ENCODE measurements around the gene SRPK3.

The SRPK3 gene

GRCh38 chrX:153789654-153790053 lies 8.8 kb downstream of the SRPK3 start:
- no peak for DNase-seq

DNA sequence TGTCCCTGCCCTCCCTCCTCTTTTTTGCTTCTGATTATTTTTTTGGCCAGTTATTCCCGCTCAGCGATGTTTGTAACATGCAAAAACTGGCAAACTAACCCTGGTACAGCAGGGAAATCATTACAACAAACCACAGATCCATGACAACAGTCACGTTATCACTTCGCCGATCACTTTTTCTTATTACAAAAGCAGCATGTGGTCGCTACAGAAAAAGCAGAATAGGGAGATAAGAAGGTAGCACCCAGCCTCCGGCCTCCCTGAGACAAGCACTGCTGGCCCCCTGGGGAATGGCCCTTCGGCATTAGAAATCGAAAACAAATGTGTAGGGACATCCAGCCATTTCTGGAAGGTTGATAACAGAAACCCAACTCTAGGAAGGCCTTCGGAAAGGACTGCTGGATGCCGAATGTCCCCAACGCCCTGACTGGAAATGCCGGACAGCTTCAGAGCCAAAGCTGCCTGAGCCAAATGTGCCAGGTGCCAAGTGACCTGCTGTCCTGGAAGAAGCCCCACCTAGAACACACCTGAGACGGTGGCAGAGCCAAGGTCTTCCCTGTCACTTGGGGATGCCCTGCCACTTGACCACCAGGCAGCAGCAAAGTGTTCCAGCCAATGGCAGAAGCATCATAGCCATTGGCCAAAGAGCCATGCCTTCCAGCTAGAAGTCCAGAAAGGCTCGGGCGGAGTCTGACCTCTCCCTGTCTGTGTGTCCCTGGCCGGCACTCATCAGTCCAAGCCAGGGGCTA lies 10.4 kb downstream of the SRPK3 start:
- DNase-seq: no peak

DNA sequence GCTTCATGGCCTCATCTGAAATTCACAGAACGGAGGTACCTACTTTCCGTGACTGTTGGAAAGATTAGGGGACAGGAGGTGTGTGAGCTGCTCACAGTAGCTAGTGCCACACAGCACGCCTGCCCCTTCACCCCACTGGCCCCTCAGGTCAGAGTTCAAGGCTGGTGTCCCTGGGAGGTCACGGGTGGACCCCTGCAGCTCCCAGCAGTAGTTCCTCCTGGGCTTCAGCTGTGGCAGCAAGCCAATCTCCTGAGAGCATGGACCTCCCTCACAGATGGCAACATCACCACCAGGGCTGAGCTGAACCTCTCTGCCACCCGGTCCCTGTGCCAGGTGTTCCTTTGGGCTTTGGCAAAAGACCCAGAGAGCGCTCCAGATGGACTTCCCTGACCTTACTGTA lies 11.5 kb downstream of the SRPK3 start:
- DNase-seq: no peak

DNA sequence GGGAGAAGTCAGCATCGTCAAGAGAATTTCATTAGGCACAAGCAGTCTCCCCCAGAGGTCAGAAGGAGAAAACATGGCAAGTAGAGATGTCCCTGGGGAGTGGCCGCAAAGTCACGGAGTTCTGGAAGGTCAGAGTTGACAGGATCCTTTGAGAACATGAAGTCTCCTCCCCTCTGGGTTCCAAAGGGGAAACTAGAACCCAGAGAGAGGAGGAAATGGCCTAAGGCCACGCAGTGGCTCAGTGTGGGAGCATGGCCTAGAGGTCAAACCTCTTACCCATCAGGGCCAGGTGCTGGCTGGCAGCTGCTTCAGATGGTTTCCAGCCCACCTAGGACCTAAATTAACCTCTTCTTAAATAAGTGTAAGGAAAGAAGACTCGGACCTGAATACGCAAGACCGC lies 12.4 kb downstream of the SRPK3 start:
- DNase-seq: no peak

GRCh38 chrX:153794018-153794896 lies 13.4 kb downstream of the SRPK3 start, which contains the start of the genes IDH3G and SSR4:
Gene IDH3G, minus strand, starts transcription at chrX:153794375. Its CDS starts 49 bp downstream, at chrX:153794326.
Gene SSR4, plus strand, starts transcription at chrX:153794668. Its CDS starts 20 bp downstream, at chrX:153794688.
- peak; percentile 87 for DNase-seq

GRCh38 chrX:153794897-153795816 lies 14.3 kb downstream of the SRPK3 start:
- DNase-seq: no peak

DNA sequence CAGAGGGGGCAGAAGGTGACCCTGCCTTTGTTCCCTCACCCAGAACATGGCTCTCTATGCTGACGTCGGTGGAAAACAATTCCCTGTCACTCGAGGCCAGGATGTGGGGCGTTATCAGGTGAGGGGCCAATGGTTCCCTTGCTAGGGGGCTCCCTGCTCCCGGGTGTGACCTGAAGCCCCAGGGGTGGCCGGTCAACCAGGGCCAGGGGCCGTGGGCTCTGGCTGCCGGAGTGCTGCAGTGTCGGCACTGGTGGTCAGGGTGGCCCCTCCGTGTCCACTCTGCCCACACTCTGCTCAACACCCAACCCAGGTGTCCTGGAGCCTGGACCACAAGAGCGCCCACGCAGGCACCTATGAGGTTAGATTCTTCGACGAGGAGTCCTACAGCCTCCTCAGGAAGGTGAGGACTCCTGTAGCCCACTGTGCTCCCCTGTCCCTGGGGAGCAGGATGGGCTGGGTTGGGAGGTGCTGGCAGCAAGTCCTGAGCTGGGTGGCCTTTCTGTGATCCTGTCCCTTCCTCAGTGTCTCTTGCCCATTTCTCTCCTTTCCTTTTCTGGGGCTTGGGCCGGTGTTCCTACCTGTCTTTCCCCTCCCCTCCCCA lies 16.7 kb downstream of the SRPK3 start:
- no peak for DNase-seq

GRCh38 chrX:153799326-153799725 lies 18.5 kb downstream of the SRPK3 start:
- no peak for DNase-seq

GRCh38 chrX:153800177-153800722 lies 19.4 kb downstream of the SRPK3 start:
- no peak for DNase-seq

GRCh38 chrX:153800746-153801145 lies 19.9 kb downstream of the SRPK3 start:
- DNase-seq: no peak

DNA sequence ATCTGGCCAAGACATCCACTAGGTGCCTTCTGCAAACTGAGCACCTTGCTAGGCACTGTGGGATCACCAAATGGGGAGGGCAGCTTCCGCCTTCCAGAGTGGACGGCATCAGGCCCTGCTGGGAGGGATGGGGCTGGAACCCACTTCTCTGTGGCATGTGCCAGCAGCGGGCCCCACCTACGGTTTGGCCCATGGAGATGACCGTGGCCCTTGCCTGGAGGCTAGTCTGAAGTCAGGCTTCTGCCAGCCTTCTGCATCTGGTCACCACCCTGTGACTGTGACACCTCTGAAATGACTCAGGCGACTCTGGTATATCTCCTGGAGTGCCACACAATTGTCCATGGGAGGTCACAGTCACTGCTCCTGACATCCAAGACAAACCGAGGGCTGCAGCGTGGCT lies 20.8 kb downstream of the SRPK3 start:
- no peak for DNase-seq

DNA sequence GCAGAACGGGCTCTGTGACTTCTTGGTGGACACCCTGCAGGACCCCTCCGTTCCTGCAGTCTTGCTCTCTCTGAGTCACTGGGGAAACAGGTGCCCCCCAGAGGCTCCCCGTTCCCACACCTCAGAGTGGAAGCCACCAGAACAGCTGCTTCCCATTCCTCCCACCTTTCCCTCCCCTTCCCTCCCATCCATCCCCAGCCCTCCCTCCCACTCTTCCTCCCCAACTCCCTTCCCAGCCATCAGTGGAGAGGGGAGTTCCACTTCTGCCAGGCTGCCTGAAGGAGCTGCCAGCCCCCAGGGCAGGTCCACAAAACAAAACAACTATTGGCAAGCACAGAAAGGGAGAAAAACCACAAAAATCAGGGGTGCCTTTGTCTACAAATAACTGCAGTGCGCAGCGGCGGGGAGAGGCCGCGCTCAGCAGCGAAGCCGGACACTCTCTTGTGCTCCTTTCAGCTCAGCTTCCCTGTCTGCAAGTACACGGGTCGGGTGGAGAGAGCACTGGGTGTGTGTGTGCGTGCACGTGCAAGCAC lies 21.7 kb downstream of the SRPK3 start:
- DNase-seq: no peak

DNA sequence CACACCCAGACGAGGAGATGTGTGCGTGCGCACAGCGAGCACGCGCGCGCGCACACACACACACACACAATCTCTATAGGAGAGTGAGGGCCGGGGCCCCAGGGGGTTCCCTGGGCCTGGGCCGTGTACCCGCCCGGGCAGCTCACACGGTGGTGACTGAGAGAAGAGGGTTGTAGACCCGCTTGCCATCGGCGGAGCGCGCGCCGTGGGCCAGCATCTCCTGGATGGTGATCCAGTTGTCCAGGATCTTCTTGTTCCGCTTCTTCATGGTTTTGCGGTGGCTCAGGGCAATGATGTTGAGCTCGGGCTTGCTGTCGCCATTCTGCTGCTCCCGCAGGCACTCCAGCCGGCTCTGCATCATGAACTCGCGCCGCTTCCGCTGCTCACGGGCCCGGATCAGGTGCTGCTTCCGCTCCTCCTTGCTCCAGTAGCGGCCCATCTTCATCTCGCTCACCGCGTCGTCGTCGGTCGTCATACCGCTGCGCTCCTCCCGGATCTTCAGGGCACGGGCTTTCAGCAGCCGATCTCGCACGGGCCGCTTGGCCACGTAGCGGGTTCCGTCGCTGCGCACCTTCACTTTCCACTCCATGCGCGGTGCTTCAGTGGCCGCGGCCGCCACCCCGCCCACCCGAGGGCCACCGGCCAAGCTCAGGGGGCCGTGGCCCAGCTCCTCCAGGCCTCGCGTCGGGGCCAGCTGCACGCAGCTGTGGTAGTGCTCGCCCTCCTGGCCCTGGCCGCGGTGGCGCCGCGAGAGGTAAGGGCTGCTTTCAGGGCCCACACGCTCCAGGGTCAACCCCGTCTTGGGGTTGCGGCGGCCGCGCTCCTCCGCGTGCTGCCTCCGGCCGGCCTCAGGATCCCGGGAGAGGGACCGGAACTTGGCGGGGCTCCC lies 22.6 kb downstream of the SRPK3 start:
- no peak for DNase-seq

DNA sequence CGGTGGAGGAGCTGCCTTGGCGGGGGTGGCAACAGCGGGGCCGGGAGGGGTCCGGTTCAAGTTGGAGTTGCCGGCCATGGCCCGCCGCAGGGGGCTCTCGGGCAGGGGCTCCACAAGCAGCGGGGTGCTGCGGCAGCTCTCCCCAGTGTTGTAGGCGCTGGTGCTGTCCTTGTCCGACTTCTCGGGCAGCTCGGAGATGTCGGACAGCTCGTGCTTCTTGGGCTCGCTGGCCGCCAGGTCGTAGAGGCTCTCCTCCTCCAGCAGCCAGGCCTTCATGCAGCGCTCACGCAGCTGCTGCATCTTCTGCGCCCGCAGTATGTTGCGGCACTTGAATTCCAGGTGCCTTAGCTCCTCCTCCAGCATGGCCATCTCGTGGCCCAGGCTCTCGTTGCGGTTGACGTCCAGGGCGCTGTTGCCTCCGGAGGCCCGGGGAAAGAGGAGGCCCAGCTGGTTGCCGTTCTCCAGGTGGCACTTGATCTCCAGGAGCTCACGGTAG lies 23.3 kb downstream of the SRPK3 start:
- no peak for DNase-seq

DNA sequence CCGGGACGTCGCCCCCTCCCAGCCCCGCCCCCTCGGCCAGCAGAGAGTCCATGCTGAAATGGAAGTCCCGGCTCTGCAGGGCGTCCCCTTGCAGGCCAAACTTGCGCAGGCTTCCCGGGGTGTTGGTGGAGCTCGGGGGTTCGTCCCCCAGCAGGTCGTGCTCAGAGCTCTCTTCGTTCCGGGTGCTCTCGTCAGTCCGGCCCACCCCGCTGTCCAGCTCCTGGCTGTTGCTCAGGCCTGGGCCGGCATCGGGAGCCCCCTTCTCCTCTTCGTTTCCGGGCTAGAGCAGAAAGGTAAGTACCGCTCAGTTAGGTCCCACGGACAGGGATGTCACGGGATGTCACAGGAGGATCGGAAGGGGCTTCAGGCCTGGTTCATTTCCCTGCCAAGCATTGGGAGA lies 23.8 kb downstream of the SRPK3 start:
- DNase-seq: no peak

DNA sequence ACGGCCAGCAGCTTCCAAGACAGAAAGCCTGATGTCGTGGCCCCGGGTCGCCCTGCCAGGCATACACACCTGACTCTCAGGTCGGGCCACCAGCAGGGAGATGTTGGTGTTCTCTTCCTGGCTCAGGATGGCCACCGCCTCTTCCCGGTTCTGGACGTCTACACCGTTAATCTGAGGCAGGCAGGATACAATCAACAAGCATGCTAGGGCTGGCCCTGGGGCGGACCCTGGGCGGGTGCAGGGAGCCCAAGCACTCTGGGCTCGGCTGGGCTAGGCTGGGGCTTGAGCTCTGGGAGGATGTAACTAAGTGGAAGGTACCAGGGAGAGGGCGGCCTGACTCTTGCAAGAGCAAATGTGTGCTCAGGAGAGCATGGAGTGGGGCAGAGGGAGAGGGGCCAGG lies 24.6 kb downstream of the SRPK3 start:
- no peak for DNase-seq

- no peak for DNase-seq
These were observed 26.2 kb downstream of the SRPK3 start for GRCh38 chrX:153806999-153807575.

DNA sequence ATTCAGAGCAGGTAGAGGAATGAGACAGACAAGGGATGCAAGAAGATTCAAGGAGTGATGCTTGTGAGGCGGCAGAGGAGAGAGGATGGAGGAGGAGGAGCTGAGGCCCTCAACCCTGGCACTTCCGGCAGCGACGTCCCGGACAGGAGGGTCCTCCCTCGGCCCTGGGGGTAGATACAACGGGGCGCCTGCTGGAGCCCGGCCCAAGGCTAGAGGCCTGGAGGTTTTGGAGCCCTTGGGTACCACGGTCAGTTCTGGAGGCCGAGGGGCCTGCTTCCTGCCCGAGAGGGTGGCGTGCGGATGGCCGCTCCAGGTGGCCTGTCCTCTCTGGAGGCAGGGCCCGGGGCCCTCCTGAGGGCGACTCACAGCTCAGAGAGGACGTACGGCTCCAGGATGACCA lies 27.1 kb downstream of the SRPK3 start:
- DNase-seq: no peak

- no peak for DNase-seq
These were observed 31.4 kb downstream of the SRPK3 start for GRCh38 chrX:153812220-153812619.

- no peak for DNase-seq
These were observed 32.3 kb downstream of the SRPK3 start for GRCh38 chrX:153813161-153813560.
